Lower leg skin (tissue), 4 donors: ENCODE results near the gene RTN4RL1. TPM values are rescaled to one million over a fixed set of nuclear protein-coding genes. Genes with fewer than 3 reads are reported as not detected.

ENCODE experiments used
- DNase-seq, 2 donors: peaks; one replicate each; pipeline ENCODE4 v3.0.0-alpha.2; 2019; ENCODE audit warnings: low spot score in 2 of 2
- H3K4me3 ChIP-seq: fragments of 200-600 bp; sonication (generic); 2 replicates; pipeline ENCODE4 v1.5.1; 2017; ENCODE audit warnings: mild to moderate bottlenecking, low read depth; ENCODE audit not compliant: poor library complexity, severe bottlenecking
- CTCF ChIP-seq, 3 donors: fragments of 450-650 bp; IDR thresholded peaks; one replicate each; pipeline ENCODE4 v1.5.1; 2016; ENCODE audit warnings: antibody characterized with exemption in 3 of 3, mild to moderate bottlenecking in 3 of 3, moderate library complexity in 2 of 3
- POLR2A ChIP-seq, 2 donors: fragments of 450-650 bp; IDR thresholded peaks; one replicate each; pipeline ENCODE4 v1.6.1; 2016 to 2017; ENCODE audit warnings: antibody characterized with exemption in 2 of 2, mild to moderate bottlenecking in 1 of 2, moderate library complexity in 1 of 2
- WGBS, 2 donors: methylation state at CpG; one replicate each; pipeline ENCODE4 v1.1.5; 2018; 5-methylcytosine and 5-hydroxymethylcytosine counted together
- intact Hi-C: fragments of 100-400 bp; cut with DNase I; formaldehyde crosslinking; loops from one replicate; pipeline ENCODE4 v1.15.0; 2023; ENCODE audit warnings: low total_unique reads
- total RNA-seq, 4 donors: library from RNA; depleted of rRNA; stranded (reverse); fragments of >200 nt; gene quantifications; one replicate each; pipeline ENCODE4 v1.1.0, GENCODE V29; 2016

The RTN4RL1 gene
- total RNA-seq, 4 donors from 2014 or later = 19.1 to 31.5 (median 27.6) TPM

- DNase-seq = no peak
- TF ChIP-seq CTCF (IDR thresholded peaks at IDR 0.05) = no peak
- no peak for TF ChIP-seq POLR2A (IDR thresholded peaks at IDR 0.05)
- WGBS, 2 donors = 54 to 65% methylated on average over 26 to 27 of the region's 27 CpGs
- intact Hi-C loops = no loop called here
- no peak overlapping the region for H3K4me3 ChIP-seq
Observed at GRCh38 chr17:1939981-1940809, 84.9 kb downstream of the RTN4RL1 start.

- WGBS, 2 donors = 95 to 98% methylated on average over 20 to 22 of the region's 25 CpGs
- no peak for TF ChIP-seq POLR2A (IDR thresholded peaks at IDR 0.05)
- no peak for TF ChIP-seq CTCF (IDR thresholded peaks at IDR 0.05)
- H3K4me3 ChIP-seq = no peak overlapping the region
- intact Hi-C loops = no loop called here
- no peak for DNase-seq
Observed at GRCh38 chr17:1937461-1937860, 87.7 kb downstream of the RTN4RL1 start.

GRCh38 chr17:1936766-1937165 is 88.4 kb downstream of the RTN4RL1 start:
- 89 to 97% methylated on average over 16 to 27 of the region's 28 CpGs for WGBS, 2 donors
- TF ChIP-seq CTCF (IDR thresholded peaks at IDR 0.05) (no peak), POLR2A (IDR thresholded peaks at IDR 0.05) (no peak)
- DNase-seq = no peak
- intact Hi-C loops = no loop called here
- H3K4me3 ChIP-seq = no peak overlapping the region

GRCh38 chr17:1934901-1935300 is 90.2 kb downstream of the RTN4RL1 start:
- intact Hi-C loops = no loop called here
- no peak for TF ChIP-seq CTCF (IDR thresholded peaks at IDR 0.05)
- no peak for TF ChIP-seq POLR2A (IDR thresholded peaks at IDR 0.05)
- H3K4me3 ChIP-seq = no peak overlapping the region
- WGBS, 2 donors = 87 to 90% methylated on average over 17 of the region's 17 CpGs
- DNase-seq = no peak

GRCh38 chr17:1933875-1934715 is 91.0 kb downstream of the RTN4RL1 start:
- no peak for TF ChIP-seq POLR2A (IDR thresholded peaks at IDR 0.05)
- TF ChIP-seq CTCF (IDR thresholded peaks at IDR 0.05) = no peak
- DNase-seq = no peak
- no peak overlapping the region for H3K4me3 ChIP-seq
- intact Hi-C loops = no loop called here
- WGBS, 2 donors = 90 to 92% methylated on average over 27 of the region's 27 CpGs
